Measurements from ENCODE around the gene INVS. TPM values are rescaled to one million over a fixed set of nuclear protein-coding genes. Genes with fewer than 3 reads are reported as not detected.

INVS gene
- total and polyA plus RNA-seq, 2 of the 13 experiments (the other 11 are each of a cell fraction or from before 2014, with no cell fraction given): 11.3 to 16.3 TPM

DNA sequence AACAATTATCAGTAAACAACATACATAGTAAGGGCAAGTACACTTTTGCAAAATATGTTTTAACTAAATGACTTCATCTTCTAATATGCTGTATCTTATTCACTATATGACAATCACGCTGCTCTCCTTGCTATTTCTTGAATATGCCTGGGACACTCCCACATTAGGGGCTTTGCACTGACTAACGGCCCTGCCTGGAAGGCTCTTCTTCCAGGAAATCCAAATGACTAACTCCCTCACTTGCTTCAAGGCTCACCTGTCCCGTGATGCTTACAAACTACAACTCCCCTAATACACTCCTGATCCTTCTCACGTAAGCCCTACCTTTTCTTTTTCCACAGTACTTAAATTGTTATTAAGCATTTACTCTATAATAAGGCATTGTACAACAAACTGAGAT is 10.8 kb upstream of the INVS start:
- Histone ChIP-seq H3K79me2 (ENCODE audit: insufficient read depth, low read length) (peaks cover 89% of the 10 kb centered on the region), H3K27me3 (ENCODE audit: control insufficient read depth in 1 of 2, insufficient read depth in 2 of 2, low read length in 2 of 2) (no peaks in the 10 kb centered on the region), H4K20me1 (ENCODE audit: insufficient read depth, low read length) (no peaks in the 10 kb centered on the region; the same call in 1 of the 2 replicates), H3K36me3 (replicated peaks in 1 of 2; ENCODE audit: control insufficient read depth in 1 of 2, insufficient read depth in 2 of 2, low read length in 2 of 2) (no peaks in the 10 kb centered on the region), H2AFZ (ENCODE audit: low read length) (no peak overlapping the region), H3K4me1 (ENCODE audit: insufficient read depth, low read length) (no peaks in the 10 kb centered on the region; the same call in 1 of the 2 replicates), H3K4me3 (replicated peaks in 1 of 3; ENCODE audit: insufficient read depth in 1 of 3, low read depth in 2 of 3, low read length in 3 of 3) (no peak overlapping the region), H3K9me3 (ENCODE audit: low read length) (no peaks in the 10 kb centered on the region), H3K9ac (ENCODE audit: insufficient read depth, low read depth, low read length) (no peak overlapping the region), H3K27ac (ENCODE audit: extremely low read length, insufficient read depth, low read length) (no peak overlapping the region), H3K4me2 (ENCODE audit: low read depth, low read length) (no peak overlapping the region)
- ChIA-PET POLR2A (no interaction called here), CTCF (ENCODE audit: low intra/inter-chr PET ratio, low total read pairs) (no interaction called here)
- no TSS peak for BruUV-seq (replicated peaks)
- no peak for FAIRE-seq
- WGBS (ENCODE audit: low lambda C conversion rate): 95% methylated on average over 4 of the region's 4 CpGs
- no peak for DNase-seq (ENCODE audit: low spot score)
- no peak for TF ChIP-seq MYC (CRISPR knock-in tag; IDR thresholded peaks at IDR 0.05; ENCODE audit: borderline replicate concordance)
- TF ChIP-seq, protein P1, sequence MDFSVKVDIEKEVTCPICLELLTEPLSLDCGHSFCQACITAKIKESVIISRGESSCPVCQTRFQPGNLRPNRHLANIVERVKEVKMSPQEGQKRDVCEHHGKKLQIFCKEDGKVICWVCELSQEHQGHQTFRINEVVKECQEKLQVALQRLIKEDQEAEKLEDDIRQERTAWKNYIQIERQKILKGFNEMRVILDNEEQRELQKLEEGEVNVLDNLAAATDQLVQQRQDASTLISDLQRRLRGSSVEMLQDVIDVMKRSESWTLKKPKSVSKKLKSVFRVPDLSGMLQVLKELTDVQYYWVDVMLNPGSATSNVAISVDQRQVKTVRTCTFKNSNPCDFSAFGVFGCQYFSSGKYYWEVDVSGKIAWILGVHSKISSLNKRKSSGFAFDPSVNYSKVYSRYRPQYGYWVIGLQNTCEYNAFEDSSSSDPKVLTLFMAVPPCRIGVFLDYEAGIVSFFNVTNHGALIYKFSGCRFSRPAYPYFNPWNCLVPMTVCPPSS (IDR thresholded peaks at IDR 0.05): no peak
- TF ChIP-seq RFXAP (CRISPR knock-in tag; IDR thresholded peaks at IDR 0.05; ENCODE audit: borderline replicate concordance): no peak
- TF ChIP-seq TCF12 (IDR thresholded peaks at IDR 0.05): no peak
- no peak for TF ChIP-seq TCF12 (CRISPR knock-in tag; IDR thresholded peaks at IDR 0.05)
- TF ChIP-seq, protein P2, sequence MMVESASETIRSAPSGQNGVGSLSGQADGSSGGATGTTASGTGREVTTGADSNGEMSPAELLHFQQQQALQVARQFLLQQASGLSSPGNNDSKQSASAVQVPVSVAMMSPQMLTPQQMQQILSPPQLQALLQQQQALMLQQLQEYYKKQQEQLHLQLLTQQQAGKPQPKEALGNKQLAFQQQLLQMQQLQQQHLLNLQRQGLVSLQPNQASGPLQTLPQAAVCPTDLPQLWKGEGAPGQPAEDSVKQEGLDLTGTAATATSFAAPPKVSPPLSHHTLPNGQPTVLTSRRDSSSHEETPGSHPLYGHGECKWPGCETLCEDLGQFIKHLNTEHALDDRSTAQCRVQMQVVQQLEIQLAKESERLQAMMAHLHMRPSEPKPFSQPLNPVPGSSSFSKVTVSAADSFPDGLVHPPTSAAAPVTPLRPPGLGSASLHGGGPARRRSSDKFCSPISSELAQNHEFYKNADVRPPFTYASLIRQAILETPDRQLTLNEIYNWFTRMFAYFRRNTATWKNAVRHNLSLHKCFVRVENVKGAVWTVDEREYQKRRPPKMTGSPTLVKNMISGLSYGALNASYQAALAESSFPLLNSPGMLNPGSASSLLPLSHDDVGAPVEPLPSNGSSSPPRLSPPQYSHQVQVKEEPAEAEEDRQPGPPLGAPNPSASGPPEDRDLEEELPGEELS (CRISPR knock-in tag; IDR thresholded peaks at IDR 0.05): no peak
- TF ChIP-seq, protein P3, sequence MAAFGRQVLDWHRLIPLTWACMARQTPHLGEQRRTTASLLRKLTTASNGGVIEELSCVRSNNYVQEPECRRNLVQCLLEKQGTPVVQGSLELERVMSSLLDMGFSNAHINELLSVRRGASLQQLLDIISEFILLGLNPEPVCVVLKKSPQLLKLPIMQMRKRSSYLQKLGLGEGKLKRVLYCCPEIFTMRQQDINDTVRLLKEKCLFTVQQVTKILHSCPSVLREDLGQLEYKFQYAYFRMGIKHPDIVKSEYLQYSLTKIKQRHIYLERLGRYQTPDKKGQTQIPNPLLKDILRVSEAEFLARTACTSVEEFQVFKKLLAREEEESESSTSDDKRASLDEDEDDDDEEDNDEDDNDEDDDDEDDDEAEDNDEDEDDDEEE (CRISPR knock-in tag; IDR thresholded peaks at IDR 0.05): no peak
- no peak for TF ChIP-seq ZNF232 (CRISPR knock-in tag; IDR thresholded peaks at IDR 0.05; ENCODE audit: borderline replicate concordance)
- TF ChIP-seq, protein P4, sequence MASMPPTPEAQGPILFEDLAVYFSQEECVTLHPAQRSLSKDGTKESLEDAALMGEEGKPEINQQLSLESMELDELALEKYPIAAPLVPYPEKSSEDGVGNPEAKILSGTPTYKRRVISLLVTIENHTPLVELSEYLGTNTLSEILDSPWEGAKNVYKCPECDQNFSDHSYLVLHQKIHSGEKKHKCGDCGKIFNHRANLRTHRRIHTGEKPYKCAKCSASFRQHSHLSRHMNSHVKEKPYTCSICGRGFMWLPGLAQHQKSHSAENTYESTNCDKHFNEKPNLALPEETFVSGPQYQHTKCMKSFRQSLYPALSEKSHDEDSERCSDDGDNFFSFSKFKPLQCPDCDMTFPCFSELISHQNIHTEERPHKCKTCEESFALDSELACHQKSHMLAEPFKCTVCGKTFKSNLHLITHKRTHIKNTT (CRISPR knock-in tag; IDR thresholded peaks at IDR 0.05): no peak
- TF ChIP-seq, protein P5, sequence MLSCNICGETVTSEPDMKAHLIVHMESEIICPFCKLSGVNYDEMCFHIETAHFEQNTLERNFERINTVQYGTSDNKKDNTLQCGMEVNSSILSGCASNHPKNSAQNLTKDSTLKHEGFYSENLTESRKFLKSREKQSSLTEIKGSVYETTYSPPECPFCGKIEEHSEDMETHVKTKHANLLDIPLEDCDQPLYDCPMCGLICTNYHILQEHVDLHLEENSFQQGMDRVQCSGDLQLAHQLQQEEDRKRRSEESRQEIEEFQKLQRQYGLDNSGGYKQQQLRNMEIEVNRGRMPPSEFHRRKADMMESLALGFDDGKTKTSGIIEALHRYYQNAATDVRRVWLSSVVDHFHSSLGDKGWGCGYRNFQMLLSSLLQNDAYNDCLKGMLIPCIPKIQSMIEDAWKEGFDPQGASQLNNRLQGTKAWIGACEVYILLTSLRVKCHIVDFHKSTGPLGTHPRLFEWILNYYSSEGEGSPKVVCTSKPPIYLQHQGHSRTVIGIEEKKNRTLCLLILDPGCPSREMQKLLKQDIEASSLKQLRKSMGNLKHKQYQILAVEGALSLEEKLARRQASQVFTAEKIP (CRISPR knock-in tag; IDR thresholded peaks at IDR 0.05; ENCODE audit: borderline replicate concordance): no peak
- in situ Hi-C loops (cut with HindIII; ENCODE audit: extremely low pct_ligation_motif_present, low pct_unique_long_range_greater_than_20kb): no loop called here
- intact Hi-C loops (cut with micrococcal nuclease; ENCODE audit: unreplicated experiment): no loop called here
- ATAC-seq: no peak

Measured in HepG2 (cell line).